Astrocyte (in vitro differentiated cells and primary cell): ENCODE measurements around the gene ZW10.

Experiments used
- EZH2 ChIP-seq: IDR thresholded peaks from 2 replicates; pipeline ENCODE4 v1.6.1; 2012; ENCODE audit warnings: mild to moderate bottlenecking, low read length, inconsistent platforms; ENCODE audit not compliant: insufficient read depth
- TF ChIP-seq, protein P1 (sequence below): IDR thresholded peaks from 2 replicates; pipeline ENCODE4 v1.5.1; 2011; ENCODE audit warnings: low read depth, mild to moderate bottlenecking, inconsistent platforms, low read length, moderate library complexity; ENCODE audit not compliant: insufficient read depth

- TF ChIP-seq, protein P1, sequence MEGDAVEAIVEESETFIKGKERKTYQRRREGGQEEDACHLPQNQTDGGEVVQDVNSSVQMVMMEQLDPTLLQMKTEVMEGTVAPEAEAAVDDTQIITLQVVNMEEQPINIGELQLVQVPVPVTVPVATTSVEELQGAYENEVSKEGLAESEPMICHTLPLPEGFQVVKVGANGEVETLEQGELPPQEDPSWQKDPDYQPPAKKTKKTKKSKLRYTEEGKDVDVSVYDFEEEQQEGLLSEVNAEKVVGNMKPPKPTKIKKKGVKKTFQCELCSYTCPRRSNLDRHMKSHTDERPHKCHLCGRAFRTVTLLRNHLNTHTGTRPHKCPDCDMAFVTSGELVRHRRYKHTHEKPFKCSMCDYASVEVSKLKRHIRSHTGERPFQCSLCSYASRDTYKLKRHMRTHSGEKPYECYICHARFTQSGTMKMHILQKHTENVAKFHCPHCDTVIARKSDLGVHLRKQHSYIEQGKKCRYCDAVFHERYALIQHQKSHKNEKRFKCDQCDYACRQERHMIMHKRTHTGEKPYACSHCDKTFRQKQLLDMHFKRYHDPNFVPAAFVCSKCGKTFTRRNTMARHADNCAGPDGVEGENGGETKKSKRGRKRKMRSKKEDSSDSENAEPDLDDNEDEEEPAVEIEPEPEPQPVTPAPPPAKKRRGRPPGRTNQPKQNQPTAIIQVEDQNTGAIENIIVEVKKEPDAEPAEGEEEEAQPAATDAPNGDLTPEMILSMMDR = no peak
- TF ChIP-seq EZH2 = no peak
Measured at GRCh38 chr11:113715882-113716625, 57.4 kb downstream of the ZW10 start.
